IMR-90 (cell line): ENCODE data around the gene AMZ1. TPM values are rescaled to one million over a fixed set of nuclear protein-coding genes. Genes with fewer than 3 reads are reported as not detected.
A peak's percentile ranks its signal among the peaks of the same experiment; 100 is the strongest.

ENCODE experiments used
- ATAC-seq: fragments of 200-7000 bp; cut with Tn5 transposase; 2 replicates; pipeline ENCODE4 v1.9.1; 2020; ENCODE audit warnings: low read depth, mild to moderate bottlenecking, moderate library complexity
- BruUV-seq: library from RNA; stranded (reverse); fragments of 400-500 nt; replicated peaks from 2 replicates; lab custom pipeline; 2021; lab: Mats Ljungman, UMichigan
- CTCF ChIA-PET: fragments of 300-600 bp; formaldehyde crosslinking; extraction: SDS; loops from one replicate; lab custom pipeline; 2021; ENCODE audit warnings: antibody characterized with exemption; lab: Yijun Ruan, JAX
- POLR2A ChIA-PET: fragments of 300-600 bp; sonication (Branson Sonifier 250); formaldehyde crosslinking; loops from one replicate; lab custom pipeline; 2022; ENCODE audit warnings: antibody characterized with exemption; ENCODE audit not compliant: unreplicated experiment; lab: Charles Lee
- DNase-seq: peaks from one replicate; pipeline ENCODE4 v3.0.0; 2013
- H2AFZ ChIP-seq: replicated peaks from 2 replicates; pipeline ENCODE3; 2013; ENCODE audit warnings: low read length, mild to moderate bottlenecking; ENCODE audit not compliant: poor library complexity
- H2AK5ac ChIP-seq: 2 replicates; pipeline ENCODE4 v1.6.1; 2013; ENCODE audit warnings: low read depth, low read length, inconsistent platforms
- H2AK9ac ChIP-seq: replicated peaks from 2 replicates; pipeline ENCODE3; 2013; ENCODE audit warnings: mild to moderate bottlenecking, low read depth, low read length, moderate library complexity; ENCODE audit not compliant: poor library complexity
- H2BK120ac ChIP-seq: 2 replicates; pipeline ENCODE4 v1.6.1; 2013; ENCODE audit warnings: low read depth, low read length, inconsistent platforms
- H2BK15ac ChIP-seq: 3 replicates; pipeline ENCODE4 v1.6.1; 2013; ENCODE audit warnings: low read depth, low read length, inconsistent platforms
- H2BK20ac ChIP-seq: 2 replicates; pipeline ENCODE4 v1.6.1; 2013; ENCODE audit warnings: low read depth, mild to moderate bottlenecking, inconsistent platforms, low read length, moderate library complexity
- H2BK5ac ChIP-seq: 2 replicates; pipeline ENCODE4 v1.6.1; 2013; ENCODE audit warnings: mild to moderate bottlenecking, low read depth, low read length, inconsistent platforms; ENCODE audit not compliant: poor library complexity, severe bottlenecking
- H3K14ac ChIP-seq: replicated peaks from 2 replicates; pipeline ENCODE4 v1.6.1; 2013; ENCODE audit warnings: low read depth, low read length, inconsistent platforms
- H3K18ac ChIP-seq: 2 replicates; pipeline ENCODE4 v1.6.1; 2013; ENCODE audit warnings: low read depth, low read length, control low read depth
- H3K23ac ChIP-seq: 2 replicates; pipeline ENCODE4 v1.6.1; 2013; ENCODE audit warnings: low read depth, low read length, inconsistent platforms
- H3K27ac ChIP-seq: 2 replicates; pipeline ENCODE4 v1.5.1; 2013; ENCODE audit warnings: mild to moderate bottlenecking, control low read depth, low read length; ENCODE audit not compliant: insufficient read depth
- H3K27me3 ChIP-seq: 2 replicates; pipeline ENCODE4 v1.6.1; 2013; ENCODE audit warnings: low read length; ENCODE audit not compliant: control insufficient read depth, insufficient read depth
- H3K36me3 ChIP-seq: 2 replicates; pipeline ENCODE4 v1.6.1; 2013; ENCODE audit warnings: low read length, mixed read lengths; ENCODE audit not compliant: control insufficient read depth, insufficient read depth
- H3K4ac ChIP-seq: 2 replicates; pipeline ENCODE4 v1.6.1; 2013; ENCODE audit warnings: low read depth, low read length, inconsistent platforms
- H3K4me1 ChIP-seq: 2 replicates; pipeline ENCODE4 v1.6.1; 2013; ENCODE audit warnings: low read length, mixed read lengths; ENCODE audit not compliant: control insufficient read depth, insufficient read depth
- H3K4me2 ChIP-seq: 2 replicates; pipeline ENCODE4 v1.6.1; 2013; ENCODE audit warnings: low read depth, mild to moderate bottlenecking, control low read depth, low read length, moderate library complexity
- H3K4me3 ChIP-seq: 2 replicates; pipeline ENCODE4 v1.5.1; 2013; ENCODE audit warnings: low read depth, mild to moderate bottlenecking, control low read depth, low read length, moderate library complexity; ENCODE audit not compliant: insufficient read depth
- H3K56ac ChIP-seq: 2 replicates; pipeline ENCODE4 v1.6.1; 2013; ENCODE audit warnings: low read length, inconsistent platforms; ENCODE audit not compliant: insufficient read depth; ENCODE audit errors: extremely low read depth
- H3K79me1 ChIP-seq, 2 experiments: 2 replicates each; pipeline ENCODE4 v1.6.1; 2013; ENCODE audit warnings: low read length in 2 of 2, inconsistent platforms in 1 of 2, low read depth in 1 of 2
- H3K9ac ChIP-seq: 2 replicates; pipeline ENCODE4 v1.6.1; 2013; ENCODE audit warnings: low read depth, low read length, control low read depth
- H3K9me1 ChIP-seq: 2 replicates; pipeline ENCODE4 v1.6.1; 2013; ENCODE audit warnings: low read length, inconsistent platforms; ENCODE audit not compliant: insufficient read depth
- H3K9me3 ChIP-seq: 2 replicates; pipeline ENCODE4 v1.6.1; 2013; ENCODE audit warnings: low read length; ENCODE audit not compliant: control insufficient read depth, insufficient read depth
- H4K20me1 ChIP-seq: 2 replicates; pipeline ENCODE4 v1.6.1; 2013; ENCODE audit warnings: low read length, inconsistent platforms; ENCODE audit not compliant: insufficient read depth
- H4K5ac ChIP-seq: 2 replicates; pipeline ENCODE4 v1.6.1; 2013; ENCODE audit warnings: mild to moderate bottlenecking, low read depth, low read length, control low read depth
- H4K8ac ChIP-seq, 2 experiments: 2 replicates each; pipeline ENCODE4 v1.6.1; 2013; ENCODE audit warnings: low read depth in 2 of 2, low read length in 2 of 2, control low read depth in 1 of 2, inconsistent platforms in 1 of 2
- H4K91ac ChIP-seq: 2 replicates; pipeline ENCODE4 v1.6.1; 2013; ENCODE audit warnings: low read depth, low read length, inconsistent platforms; ENCODE audit not compliant: insufficient read depth
- NFE2L2 ChIP-seq: fragments of 150-350 bp; IDR thresholded peaks from 2 replicates; pipeline ENCODE4 v1.6.1; 2016; ENCODE audit warnings: low read depth, mild to moderate bottlenecking, low read length
- RCOR1 ChIP-seq: IDR thresholded peaks from 2 replicates; pipeline ENCODE4 v1.6.1; 2012; ENCODE audit warnings: mild to moderate bottlenecking, low read length, improper control_type of control experiment; ENCODE audit not compliant: insufficient replicate concordance
- WGBS, 2 experiments: methylation state at CpG; one replicate each; pipeline versions ENCODE4 v1.1.5 to v1.1.7; 2013; ENCODE audit warnings: missing lambda C conversion rate in 2 of 2; ENCODE audit not compliant: insufficient read length in 1 of 2; ENCODE audit errors: extremely low coverage in 2 of 2; 5-methylcytosine and 5-hydroxymethylcytosine counted together
- dilution Hi-C: fragments of 300-500 bp; cut with HindIII; formaldehyde crosslinking; loops from one replicate; pipeline ENCODE4 v1.14.3; 2018; ENCODE audit warnings: low sequenced_read_pairs; ENCODE audit not compliant: unreplicated experiment
- in situ Hi-C: fragments of 300-500 bp; cut with MboI; formaldehyde crosslinking; loops from 3 replicates; pipeline ENCODE4 v1.14.3; 2019; ENCODE audit warnings: low sequenced_read_pairs, inconsistent platforms, mixed read lengths
- intact Hi-C: fragments of 100-400 bp; cut with micrococcal nuclease; formaldehyde crosslinking; loops from 2 replicates; pipeline ENCODE4 v1.10.0; 2022
- polyA plus RNA-seq, 3 experiments: library from polyadenylated mRNA; depleted of rRNA; stranded (reverse); fragments of >200 nt; gene quantifications; 2 replicates each; pipeline ENCODE4 v1.2.3, GENCODE V29; 2012; ENCODE audit warnings: low replicate concordance in 1 of 3
- total RNA-seq: library from RNA; depleted of rRNA; stranded (reverse); fragments of >200 nt; gene quantifications from 2 replicates; pipeline ENCODE4 v1.2.3, GENCODE V29; 2012
- TF ChIP-seq, protein P1 (sequence below): fragments of 150-350 bp; IDR thresholded peaks from 2 replicates; pipeline ENCODE4 v1.6.1; 2016; ENCODE audit warnings: low read depth, mild to moderate bottlenecking, low read length, moderate library complexity, borderline replicate concordance
- TF ChIP-seq, protein P2 (sequence below): conservative IDR thresholded peaks from 2 replicates; pipeline ENCODE4 v1.5.1; 2012; ENCODE audit warnings: mild to moderate bottlenecking, low read depth, low read length, improper control_type of control experiment

The AMZ1 gene
- total and polyA plus RNA-seq, 2 of the 4 experiments (the other 2 are of a cell fraction): 0.54 to 1.6 TPM

GRCh38 chr7:2666588-2667250 is 21.3 kb upstream of the AMZ1 start:
- no peaks in the 10 kb centered on the region for H3K9me1 ChIP-seq
- no peaks in the 10 kb centered on the region for H3K79me1 ChIP-seq
- no peak overlapping the region for H4K5ac ChIP-seq
- CTCF ChIA-PET: interaction anchor here (0.6 kb wide), 1 partner anchor 110 kb away, joined by 4 read pairs; no protein-coding TSS in a partner anchor
- no peak overlapping the region for H3K56ac ChIP-seq
- TF ChIP-seq NFE2L2: no peak
- TF ChIP-seq, protein P1, sequence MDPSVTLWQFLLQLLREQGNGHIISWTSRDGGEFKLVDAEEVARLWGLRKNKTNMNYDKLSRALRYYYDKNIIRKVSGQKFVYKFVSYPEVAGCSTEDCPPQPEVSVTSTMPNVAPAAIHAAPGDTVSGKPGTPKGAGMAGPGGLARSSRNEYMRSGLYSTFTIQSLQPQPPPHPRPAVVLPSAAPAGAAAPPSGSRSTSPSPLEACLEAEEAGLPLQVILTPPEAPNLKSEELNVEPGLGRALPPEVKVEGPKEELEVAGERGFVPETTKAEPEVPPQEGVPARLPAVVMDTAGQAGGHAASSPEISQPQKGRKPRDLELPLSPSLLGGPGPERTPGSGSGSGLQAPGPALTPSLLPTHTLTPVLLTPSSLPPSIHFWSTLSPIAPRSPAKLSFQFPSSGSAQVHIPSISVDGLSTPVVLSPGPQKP: no peak
- no peak for TF ChIP-seq RCOR1
- TF ChIP-seq, protein P2, sequence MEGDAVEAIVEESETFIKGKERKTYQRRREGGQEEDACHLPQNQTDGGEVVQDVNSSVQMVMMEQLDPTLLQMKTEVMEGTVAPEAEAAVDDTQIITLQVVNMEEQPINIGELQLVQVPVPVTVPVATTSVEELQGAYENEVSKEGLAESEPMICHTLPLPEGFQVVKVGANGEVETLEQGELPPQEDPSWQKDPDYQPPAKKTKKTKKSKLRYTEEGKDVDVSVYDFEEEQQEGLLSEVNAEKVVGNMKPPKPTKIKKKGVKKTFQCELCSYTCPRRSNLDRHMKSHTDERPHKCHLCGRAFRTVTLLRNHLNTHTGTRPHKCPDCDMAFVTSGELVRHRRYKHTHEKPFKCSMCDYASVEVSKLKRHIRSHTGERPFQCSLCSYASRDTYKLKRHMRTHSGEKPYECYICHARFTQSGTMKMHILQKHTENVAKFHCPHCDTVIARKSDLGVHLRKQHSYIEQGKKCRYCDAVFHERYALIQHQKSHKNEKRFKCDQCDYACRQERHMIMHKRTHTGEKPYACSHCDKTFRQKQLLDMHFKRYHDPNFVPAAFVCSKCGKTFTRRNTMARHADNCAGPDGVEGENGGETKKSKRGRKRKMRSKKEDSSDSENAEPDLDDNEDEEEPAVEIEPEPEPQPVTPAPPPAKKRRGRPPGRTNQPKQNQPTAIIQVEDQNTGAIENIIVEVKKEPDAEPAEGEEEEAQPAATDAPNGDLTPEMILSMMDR: no peak
- ATAC-seq: no peak
- in situ Hi-C loops: no loop called here
- no peak overlapping the region for H4K8ac ChIP-seq
- no peak overlapping the region for H3K14ac ChIP-seq
- H4K20me1 ChIP-seq: peaks cover 3% of the 10 kb centered on the region
- no peak overlapping the region for H2BK20ac ChIP-seq
- intact Hi-C loops: no loop called here
- POLR2A ChIA-PET: no interaction called here
- 0 out of 2 replicates have a peak overlapping the region, but pooled peaks have one; percentile 1 for H2AK5ac ChIP-seq
- H3K9ac ChIP-seq: no peak overlapping the region
- no peak overlapping the region for H2BK5ac ChIP-seq
- dilution Hi-C loops: no loop called here
- no peak for DNase-seq
- 78% methylated on average over 14 of the region's 18 CpGs; no CpG with 5 or more reads in 1 of the 2 experiments for WGBS, 2 experiments
- H3K23ac ChIP-seq: no peak overlapping the region
- H3K4me3 ChIP-seq: no peak overlapping the region
- H2AK9ac ChIP-seq: peak overlapping the region; percentile 35
- H3K4ac ChIP-seq: no peak overlapping the region
- H2BK15ac ChIP-seq: no peak overlapping the region
- peaks cover 6% of the 10 kb centered on the region for H3K4me1 ChIP-seq
- H3K27me3 ChIP-seq: no peaks in the 10 kb centered on the region
- H3K36me3 ChIP-seq: peaks cover 9% of the 10 kb centered on the region; the same call in 1 of the 2 replicates
- no peak overlapping the region for H2AFZ ChIP-seq
- BruUV-seq: no TSS peak
- H4K91ac ChIP-seq: no peak overlapping the region
- H3K27ac ChIP-seq: no peak overlapping the region
- no peak overlapping the region for H3K18ac ChIP-seq
- no peak overlapping the region for H2BK120ac ChIP-seq
- no peak overlapping the region for H3K4me2 ChIP-seq
- H3K9me3 ChIP-seq: peaks cover 5% of the 10 kb centered on the region; the same call in 1 of the 2 replicates
